H1 (cell line): ENCODE results near the gene RABEP1. TPM values are rescaled to one million over a fixed set of nuclear protein-coding genes. Genes with fewer than 3 reads are reported as not detected.

Source experiments
- CHD1 ChIP-seq: IDR thresholded peaks from 2 replicates; pipeline ENCODE4 v1.6.1; 2012; ENCODE audit warnings: low read depth, low read length, improper control_type of control experiment
- EP300 ChIP-seq, 2 experiments: IDR thresholded peaks; 1 replicate in 1 of 2; 2 replicates in 1 of 2; pipeline ENCODE4 v1.6.1; 2011 to 2012; ENCODE audit warnings: low read depth in 2 of 2, low read length in 2 of 2, mild to moderate bottlenecking in 2 of 2, borderline replicate concordance in 1 of 2, inconsistent platforms in 1 of 2, moderate library complexity in 1 of 2
- GTF2F1 ChIP-seq: IDR thresholded peaks from 2 replicates; pipeline ENCODE4 v1.6.1; 2012; ENCODE audit warnings: low read depth, low read length, improper control_type of control experiment, borderline replicate concordance
- JUND ChIP-seq: IDR thresholded peaks from 2 replicates; pipeline ENCODE4 v1.6.1; 2011; ENCODE audit warnings: mild to moderate bottlenecking, improper control_type of control experiment, low read length
- NRF1 ChIP-seq: IDR thresholded peaks from 2 replicates; pipeline ENCODE4 v1.6.1; 2011; ENCODE audit warnings: mild to moderate bottlenecking, low read depth, low read length, improper control_type of control experiment
- RNF2 ChIP-seq: fragments of 200-900, 300-1000 bp; sonication (generic); IDR thresholded peaks from 2 replicates; pipeline ENCODE4 v1.7.1; 2016; ENCODE audit warnings: borderline replicate concordance, low read depth, mild to moderate bottlenecking, antibody characterized with exemption, low read length; ENCODE audit not compliant: poor library complexity, severe bottlenecking; ENCODE audit errors: missing control alignments
- ZNF274 ChIP-seq: IDR thresholded peaks from 2 replicates; pipeline ENCODE4 v1.7.0; 2012; ENCODE audit warnings: low read length, borderline replicate concordance; ENCODE audit errors: extremely low read depth
- polyA plus RNA-seq, 7 experiments: library from polyadenylated mRNA; depleted of rRNA in 3 of 7; stranded (reverse) in 5 of 7; unstranded in 2 of 7; fragments of >200 nt in 5 of 7; fragments of 200-250 nt in 2 of 7; gene quantifications; 1 replicate in 5 of 7; 2 replicates in 1 of 7; 4 replicates in 1 of 7; pipeline versions ENCODE4 v1.2.1 to v1.2.3, GENCODE V29; 2011 to 2013; ENCODE audit warnings: missing spikeins in 2 of 7, mixed read lengths in 2 of 7
- total RNA-seq: library from RNA; stranded (reverse); fragmentation: NEBNext Ultra II Directional; extraction: Animal tissue kit (Norgen Biotek cat#: 25700); gene quantifications from 2 replicates; pipeline ENCODE4 v1.2.1, GENCODE V29; 2021

RABEP1 gene
- total and polyA plus RNA-seq, 2 of the 8 experiments (the other 6 are each of a cell fraction or from before 2014, with no cell fraction given) = 8.5 to 52.3 TPM

GRCh38 chr17:5430413-5430999 is 148.4 kb downstream of the RABEP1 start (continued):
- TF ChIP-seq GTF2F1 (no peak), RNF2 (no peak), CHD1 (no peak), JUND (no peak), EP300 (IDR thresholded peaks at IDR 0.05; ENCODE audit: borderline replicate concordance in 1 of 2, low read depth in 2 of 2, low read length in 2 of 2) (no peak), NRF1 (no peak), ZNF274 (no peak)
